ENCODE measurements around the gene SETD1A. TPM values are rescaled to one million over a fixed set of nuclear protein-coding genes. Genes with fewer than 3 reads are reported as not detected.

Gene SETD1A
- total RNA-seq, 3 donors from 2014 or later (not counting 1 experiment from before 2014, with no cell fraction given) = 32.9 to 34.5 (median 33.9) TPM

GRCh38 chr16:30977502-30977901, 19.9 kb downstream of the SETD1A start:
- Mint-ChIP-seq H3K4me3 (no peak overlapping the region), H3K4me1 (peaks cover 0 to 30% of the 10 kb centered on the region in 2 donors), H3K9me3 (no peaks in the 10 kb centered on the region), H3K27ac (peak overlapping the region in 1 of 2 donors; percentile 60), H3K36me3 (no peaks in the 10 kb centered on the region), H3K27me3 (ENCODE audit: low read depth in 2 of 2) (no peaks in the 10 kb centered on the region)
- no peak overlapping the region for H3K4me3 ChIP-seq (ENCODE audit: low read length)
- no peaks in the 10 kb centered on the region for H3K27me3 ChIP-seq (ENCODE audit: control insufficient read depth, insufficient read depth, low read length)
- no peak overlapping the region for H3K27ac ChIP-seq (ENCODE audit: low read length)
- TF ChIP-seq CTCF (IDR thresholded peaks at IDR 0.05) = peak; percentile 14
- DNase-seq (peak in 1 of 2 donors; percentile 44), ATAC-seq (peak in 1 of 3 donors; percentile 29)
- H3K4me1 ChIP-seq (ENCODE audit: control insufficient read depth, insufficient read depth, low read length) = no peaks in the 10 kb centered on the region
- intact Hi-C loops (cut with micrococcal nuclease) = no loop called here
- peaks cover 46% of the 10 kb centered on the region for H3K36me3 ChIP-seq (ENCODE audit: control insufficient read depth, insufficient read depth, low read length)
- no peaks in the 10 kb centered on the region for H3K9me3 ChIP-seq (ENCODE audit: control insufficient read depth, insufficient read depth, low read length)
- WGBS (ENCODE audit: insufficient coverage) = 91% methylated on average over 17 of the region's 17 CpGs

- Histone ChIP-seq H3K27ac (ENCODE audit: low read length) (no peak overlapping the region), H3K27me3 (ENCODE audit: control insufficient read depth, insufficient read depth, low read length) (no peaks in the 10 kb centered on the region), H3K36me3 (ENCODE audit: control insufficient read depth, insufficient read depth, low read length) (peaks cover 34% of the 10 kb centered on the region), H3K4me3 (ENCODE audit: low read length) (no peak overlapping the region), H3K9me3 (ENCODE audit: control insufficient read depth, insufficient read depth, low read length) (no peaks in the 10 kb centered on the region), H3K4me1 (ENCODE audit: control insufficient read depth, insufficient read depth, low read length) (no peaks in the 10 kb centered on the region)
- DNase-seq (no peak), ATAC-seq (no peak)
- Mint-ChIP-seq H3K4me3 (no peak overlapping the region), H3K4me1 (peaks cover 0 to 27% of the 10 kb centered on the region in 2 donors), H3K27me3 (ENCODE audit: low read depth in 2 of 2) (no peaks in the 10 kb centered on the region), H3K27ac (no peak overlapping the region), H3K36me3 (no peaks in the 10 kb centered on the region), H3K9me3 (no peaks in the 10 kb centered on the region)
- TF ChIP-seq CTCF (IDR thresholded peaks at IDR 0.05) = no peak
- 96% methylated on average over 61 of the region's 62 CpGs for WGBS (ENCODE audit: insufficient coverage)
- intact Hi-C loops (cut with micrococcal nuclease) = no loop called here
Measured at GRCh38 chr16:30979170-30980022, 21.8 kb downstream of the SETD1A start.

- Mint-ChIP-seq H3K4me3 (no peak overlapping the region), H3K4me1 (peaks cover 0 to 29% of the 10 kb centered on the region in 2 donors), H3K36me3 (no peaks in the 10 kb centered on the region), H3K27ac (no peak overlapping the region), H3K9me3 (no peaks in the 10 kb centered on the region), H3K27me3 (ENCODE audit: low read depth in 2 of 2) (no peaks in the 10 kb centered on the region)
- no peak overlapping the region for H3K4me3 ChIP-seq (ENCODE audit: low read length)
- H3K36me3 ChIP-seq (ENCODE audit: control insufficient read depth, insufficient read depth, low read length) = peaks cover 34% of the 10 kb centered on the region
- H3K27ac ChIP-seq (ENCODE audit: low read length) = no peak overlapping the region
- DNase-seq = no peak
- TF ChIP-seq CTCF (IDR thresholded peaks at IDR 0.05) = no peak
- no peak for ATAC-seq
- WGBS (ENCODE audit: insufficient coverage) = 97% methylated on average over 15 of the region's 15 CpGs
- intact Hi-C loops (cut with micrococcal nuclease) = no loop called here
- no peaks in the 10 kb centered on the region for H3K27me3 ChIP-seq (ENCODE audit: control insufficient read depth, insufficient read depth, low read length)
- H3K9me3 ChIP-seq (ENCODE audit: control insufficient read depth, insufficient read depth, low read length) = no peaks in the 10 kb centered on the region
- peaks cover 5% of the 10 kb centered on the region for H3K4me1 ChIP-seq (ENCODE audit: control insufficient read depth, insufficient read depth, low read length)
Measured at GRCh38 chr16:30980023-30980371, 22.4 kb downstream of the SETD1A start.

Measured in natural killer cell (primary cell).